NCI-H2227 (cell line): ENCODE data around the gene SLC12A6.

Experiments
- DNase-seq: peaks from one replicate; lab custom pipeline; 2025; ENCODE audit not compliant: unreplicated experiment; lab: John Stamatoyannopoulos, UW

The SLC12A6 gene

GRCh38 chr15:34332553-34333120 is 4.9 kb downstream of the SLC12A6 start:
- no peak for DNase-seq

DNA sequence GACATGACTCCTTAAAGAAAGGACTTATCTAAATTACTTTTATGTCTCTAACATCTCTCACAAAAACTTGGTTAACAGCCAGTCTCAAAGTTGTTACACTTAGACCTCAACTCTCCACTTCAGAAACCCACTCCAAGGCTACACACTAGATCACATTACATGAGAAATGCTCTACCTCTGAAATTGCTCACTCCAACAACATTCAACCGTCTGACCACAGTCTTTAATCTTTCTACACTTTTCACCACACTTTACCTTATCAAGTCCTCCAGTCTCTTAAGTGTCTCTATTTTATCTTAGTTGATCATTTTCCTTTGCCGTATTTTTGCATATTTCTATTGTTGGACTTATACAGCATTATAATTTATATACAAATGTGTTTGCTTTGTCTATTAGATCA is 5.8 kb downstream of the SLC12A6 start:
- DNase-seq = no peak

- no peak for DNase-seq
These were observed 7.3 kb downstream of the SLC12A6 start for GRCh38 chr15:34330279-34330678.

GRCh38 chr15:34329006-34329405 is 8.6 kb downstream of the SLC12A6 start:
- no peak for DNase-seq

DNA sequence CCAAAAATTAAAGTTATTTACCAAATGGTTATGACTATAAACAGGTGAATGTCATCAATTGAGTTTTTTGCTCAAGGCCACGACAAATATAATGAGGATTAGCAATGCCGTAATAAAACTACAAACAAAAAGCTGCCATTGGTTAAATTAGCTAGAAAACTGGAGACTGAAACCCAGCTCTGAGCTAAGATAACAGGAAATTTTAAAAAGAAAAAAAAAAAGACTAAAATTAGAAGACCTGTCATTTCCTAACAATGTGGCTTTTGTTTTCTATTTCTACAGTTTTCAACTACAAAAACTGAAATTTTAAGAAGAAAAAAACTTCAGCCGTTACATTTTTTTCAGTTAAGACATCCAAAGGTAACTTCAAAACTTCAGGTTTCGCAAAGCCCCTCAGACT is 9.7 kb downstream of the SLC12A6 start:
- no peak for DNase-seq

- no peak for DNase-seq
These were observed 12.2 kb downstream of the SLC12A6 start for GRCh38 chr15:34325368-34325767.

- no peak for DNase-seq
These were observed 12.6 kb downstream of the SLC12A6 start for GRCh38 chr15:34324933-34325332.

- no peak for DNase-seq
These were observed 14.4 kb downstream of the SLC12A6 start for GRCh38 chr15:34323217-34323616.

GRCh38 chr15:34318277-34319079 is 19.1 kb downstream of the SLC12A6 start:
- peak; percentile 55 for DNase-seq

- no peak for DNase-seq
These were observed 22.8 kb downstream of the SLC12A6 start for GRCh38 chr15:34314491-34315490.

GRCh38 chr15:34311563-34311962 is 26.0 kb downstream of the SLC12A6 start:
- no peak for DNase-seq

- DNase-seq = no peak
These were observed 33.0 kb downstream of the SLC12A6 start for GRCh38 chr15:34304613-34305012.

DNA sequence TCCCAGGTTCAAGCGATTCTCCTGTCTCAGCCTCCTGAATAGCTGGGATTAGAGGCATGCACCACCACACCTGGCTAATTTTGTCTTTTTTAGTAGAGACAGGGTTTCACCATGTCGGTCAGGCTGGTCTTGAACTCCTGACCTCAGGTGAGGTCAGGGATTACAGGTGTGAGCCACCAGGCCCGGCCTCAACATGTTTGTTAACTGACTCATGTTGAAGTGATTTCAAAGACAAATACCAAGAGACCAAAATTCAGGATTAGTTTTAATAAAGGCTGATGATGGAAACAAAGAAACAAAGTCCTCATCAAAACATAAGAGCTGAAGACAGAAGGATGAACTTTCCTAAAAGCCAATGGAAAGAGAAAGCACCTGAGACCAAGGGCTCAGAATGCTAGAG is 36.5 kb downstream of the SLC12A6 start:
- no peak for DNase-seq

- no peak for DNase-seq
These were observed 40.5 kb downstream of the SLC12A6 start for GRCh38 chr15:34297059-34297458.

GRCh38 chr15:34292621-34293020 is 45.0 kb downstream of the SLC12A6 start:
- DNase-seq = no peak

- no peak for DNase-seq
These were observed 52.6 kb downstream of the SLC12A6 start for GRCh38 chr15:34284937-34285336.

DNA sequence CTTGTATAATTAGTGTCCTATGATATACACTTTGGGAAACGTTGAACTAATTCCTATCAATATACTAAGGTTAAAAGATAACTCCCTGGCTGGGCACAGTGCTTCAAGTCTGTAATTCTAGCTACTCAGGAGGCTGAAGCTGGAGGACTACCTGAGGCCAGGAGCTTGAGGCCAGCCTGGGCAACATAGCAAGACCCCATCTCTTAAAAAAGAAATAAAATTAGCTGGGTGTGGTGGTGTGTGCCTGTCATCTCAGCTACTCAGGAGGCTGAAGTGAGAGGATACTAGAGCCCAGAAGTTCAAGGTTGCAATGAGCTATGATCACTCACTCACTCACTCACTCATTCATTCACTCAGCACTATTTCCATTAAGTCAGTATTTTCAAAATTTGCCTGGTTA is 55.2 kb downstream of the SLC12A6 start:
- DNase-seq = no peak

GRCh38 chr15:34280193-34280592 is 57.4 kb downstream of the SLC12A6 start:
- DNase-seq = no peak

GRCh38 chr15:34279368-34279767 is 58.2 kb downstream of the SLC12A6 start:
- no peak for DNase-seq

- no peak for DNase-seq
These were observed 61.9 kb downstream of the SLC12A6 start for GRCh38 chr15:34275721-34276120.

- DNase-seq = no peak
These were observed 62.4 kb downstream of the SLC12A6 start for GRCh38 chr15:34275154-34275553.

DNA sequence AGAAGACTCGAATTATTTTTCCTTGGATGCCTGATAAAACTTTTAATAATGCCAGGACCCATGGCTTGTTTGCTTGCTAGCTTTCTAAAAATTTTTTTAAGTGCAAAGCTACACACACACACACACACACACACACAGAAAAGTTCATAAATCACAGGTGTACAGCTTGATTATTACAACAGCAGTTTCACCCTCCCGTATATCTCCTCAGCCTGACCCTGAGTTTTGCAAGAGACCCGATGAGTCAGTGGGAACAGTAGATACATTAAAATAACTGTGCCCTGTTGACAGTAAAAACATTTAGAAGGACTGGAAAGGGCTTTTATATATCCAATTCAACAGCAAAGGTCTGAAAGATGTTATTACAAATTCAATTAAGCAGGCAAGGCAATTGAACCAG is 66.1 kb downstream of the SLC12A6 start:
- no peak for DNase-seq
